ENCODE results near the gene IL19.
A peak's percentile ranks its signal among the peaks of the same experiment; 100 is the strongest.

The IL19 gene

GRCh38 chr1:206770531-206771337 lies at the start of gene IL19:
Gene IL19 (plus strand): TSS chr1:206770773. CDS start chr1:206836663, 65,890 bp downstream.
- no peak for DNase-seq

- no peak for DNase-seq
Measured at GRCh38 chr1:206721454-206721853, 49.1 kb upstream of the IL19 start.

GRCh38 chr1:206722751-206723461 lies 47.7 kb upstream of the IL19 start:
- no peak for DNase-seq

- DNase-seq, result no peak
Measured at GRCh38 chr1:206723462-206723804, 47.1 kb upstream of the IL19 start.

GRCh38 chr1:206723805-206724472 lies 46.6 kb upstream of the IL19 start:
- DNase-seq, result no peak

GRCh38 chr1:206725109-206725963 lies 45.2 kb upstream of the IL19 start:
- DNase-seq, result no peak

GRCh38 chr1:206727981-206728696 lies 42.4 kb upstream of the IL19 start:
- DNase-seq, result no peak

GRCh38 chr1:206728697-206728987 lies 41.9 kb upstream of the IL19 start:
- DNase-seq, result no peak

- DNase-seq, result no peak
Measured at GRCh38 chr1:206729050-206729449, 41.5 kb upstream of the IL19 start.

GRCh38 chr1:206729507-206729906 lies 41.1 kb upstream of the IL19 start:
- DNase-seq, result no peak

GRCh38 chr1:206732508-206732907 lies 38.1 kb upstream of the IL19 start:
- DNase-seq, result no peak

- DNase-seq, result no peak
Measured at GRCh38 chr1:206732992-206733391, 37.6 kb upstream of the IL19 start.

- peak; percentile 21 for DNase-seq
Measured at GRCh38 chr1:206734499-206735142, 36.0 kb upstream of the IL19 start.

- no peak for DNase-seq
Measured at GRCh38 chr1:206735553-206736031, 35.0 kb upstream of the IL19 start.

GRCh38 chr1:206736878-206737728 lies 33.5 kb upstream of the IL19 start:
- no peak for DNase-seq

- DNase-seq, result no peak
Measured at GRCh38 chr1:206737729-206738201, 32.8 kb upstream of the IL19 start.

- DNase-seq, result no peak
Measured at GRCh38 chr1:206738370-206739366, 31.9 kb upstream of the IL19 start.

- no peak for DNase-seq
Measured at GRCh38 chr1:206739411-206740076, 31.0 kb upstream of the IL19 start.
